ENCODE data around the gene PEX13.

Gene PEX13

DNA sequence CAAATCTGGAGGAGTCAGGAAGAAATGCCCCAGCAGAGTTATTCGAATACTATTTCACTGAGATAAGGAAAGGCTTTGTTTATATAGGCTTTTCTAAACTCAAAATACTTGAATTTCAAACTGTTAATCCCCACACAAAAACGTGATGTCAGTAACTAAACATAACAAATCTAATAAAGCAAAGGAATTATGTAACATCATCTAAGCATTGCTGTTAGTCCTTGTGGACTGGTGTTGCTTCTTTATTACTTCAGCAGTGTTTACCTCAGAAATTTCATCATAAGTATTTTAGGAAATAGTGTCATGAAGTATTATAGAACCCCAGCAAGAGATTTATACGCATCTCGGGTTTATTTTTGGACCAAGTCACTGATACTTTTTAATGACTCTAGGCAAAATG is 28.5 kb downstream of the PEX13 start:
- Histone ChIP-seq H3K27ac (ENCODE audit: low read depth, low read length) (no peak overlapping the region), H3K79me2 (ENCODE audit: control insufficient read depth, low read length) (peaks cover 19% of the 10 kb centered on the region), H3K27me3 (ENCODE audit: control insufficient read depth, low read length) (no peaks in the 10 kb centered on the region), H3K9me3 (ENCODE audit: control insufficient read depth, insufficient read depth, low read length) (peaks cover 3% of the 10 kb centered on the region; the same call in 1 of the 2 replicates), H4K20me1 (ENCODE audit: control insufficient read depth, insufficient read depth, low read depth, low read length) (no peaks in the 10 kb centered on the region), H3K9me2 (replicated peaks; ENCODE audit: control insufficient read depth, low read length) (no peaks in the 10 kb centered on the region), H3K4me2 (ENCODE audit: low read length) (no peak overlapping the region), H3F3A (ENCODE audit: control insufficient read depth, insufficient read depth) (peaks cover 2% of the 10 kb centered on the region), H3K36me3 (ENCODE audit: control insufficient read depth, low read length) (peaks cover 55% of the 10 kb centered on the region), H3K4me1 (ENCODE audit: control insufficient read depth, low read length) (peaks cover 18% of the 10 kb centered on the region), H3K4me3 (ENCODE audit: low read length) (no peak overlapping the region)
- no peak for TF ChIP-seq EZH2phosphoT487 (IDR thresholded peaks at IDR 0.05; ENCODE audit: borderline replicate concordance, low read length)

DNA sequence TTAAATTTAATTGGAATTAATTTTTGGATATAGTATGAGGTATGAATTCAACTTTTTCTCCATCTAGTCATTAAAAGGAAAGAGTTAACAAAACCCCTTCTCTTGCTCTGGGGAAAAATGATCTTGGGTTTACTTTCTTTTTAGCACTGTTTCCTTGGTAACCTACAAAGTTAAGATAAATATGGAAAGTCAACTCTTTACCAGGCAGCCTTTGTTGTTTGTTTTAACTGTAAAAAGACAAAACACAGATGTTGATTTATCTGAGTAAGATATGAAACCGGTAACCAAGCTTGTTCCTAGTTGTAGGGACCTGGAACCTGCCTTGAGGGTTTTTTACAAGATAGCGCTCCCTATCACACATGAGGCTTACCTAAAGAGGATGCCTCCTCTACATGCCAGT is 38.0 kb downstream of the PEX13 start:
- H3K4me2 ChIP-seq (ENCODE audit: low read length), result no peak overlapping the region
- H3K27me3 ChIP-seq (ENCODE audit: control insufficient read depth, low read length), result no peaks in the 10 kb centered on the region
- H3K9me2 ChIP-seq (replicated peaks; ENCODE audit: control insufficient read depth, low read length), result no peaks in the 10 kb centered on the region
- no peaks in the 10 kb centered on the region for H3K36me3 ChIP-seq (ENCODE audit: control insufficient read depth, low read length)
- no peaks in the 10 kb centered on the region for H3K4me1 ChIP-seq (ENCODE audit: control insufficient read depth, low read length)
- H3K27ac ChIP-seq (ENCODE audit: low read depth, low read length), result no peak overlapping the region
- H4K20me1 ChIP-seq (ENCODE audit: control insufficient read depth, insufficient read depth, low read depth, low read length), result no peaks in the 10 kb centered on the region
- TF ChIP-seq, protein P1, sequence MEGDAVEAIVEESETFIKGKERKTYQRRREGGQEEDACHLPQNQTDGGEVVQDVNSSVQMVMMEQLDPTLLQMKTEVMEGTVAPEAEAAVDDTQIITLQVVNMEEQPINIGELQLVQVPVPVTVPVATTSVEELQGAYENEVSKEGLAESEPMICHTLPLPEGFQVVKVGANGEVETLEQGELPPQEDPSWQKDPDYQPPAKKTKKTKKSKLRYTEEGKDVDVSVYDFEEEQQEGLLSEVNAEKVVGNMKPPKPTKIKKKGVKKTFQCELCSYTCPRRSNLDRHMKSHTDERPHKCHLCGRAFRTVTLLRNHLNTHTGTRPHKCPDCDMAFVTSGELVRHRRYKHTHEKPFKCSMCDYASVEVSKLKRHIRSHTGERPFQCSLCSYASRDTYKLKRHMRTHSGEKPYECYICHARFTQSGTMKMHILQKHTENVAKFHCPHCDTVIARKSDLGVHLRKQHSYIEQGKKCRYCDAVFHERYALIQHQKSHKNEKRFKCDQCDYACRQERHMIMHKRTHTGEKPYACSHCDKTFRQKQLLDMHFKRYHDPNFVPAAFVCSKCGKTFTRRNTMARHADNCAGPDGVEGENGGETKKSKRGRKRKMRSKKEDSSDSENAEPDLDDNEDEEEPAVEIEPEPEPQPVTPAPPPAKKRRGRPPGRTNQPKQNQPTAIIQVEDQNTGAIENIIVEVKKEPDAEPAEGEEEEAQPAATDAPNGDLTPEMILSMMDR (IDR thresholded peaks at IDR 0.05; ENCODE audit: low read depth, low read length, poor library complexity, severe bottlenecking), result no peak
- TF ChIP-seq EZH2phosphoT487 (IDR thresholded peaks at IDR 0.05; ENCODE audit: borderline replicate concordance, low read length), result no peak
- no peak overlapping the region for H3K4me3 ChIP-seq (ENCODE audit: low read length)
- H3K79me2 ChIP-seq (ENCODE audit: control insufficient read depth, low read length), result no peaks in the 10 kb centered on the region
- H3K9me3 ChIP-seq (ENCODE audit: control insufficient read depth, insufficient read depth, low read length), result no peaks in the 10 kb centered on the region
- peaks cover 6% of the 10 kb centered on the region; the same call in 1 of the 2 replicates for H3F3A ChIP-seq (ENCODE audit: control insufficient read depth, insufficient read depth)

DNA sequence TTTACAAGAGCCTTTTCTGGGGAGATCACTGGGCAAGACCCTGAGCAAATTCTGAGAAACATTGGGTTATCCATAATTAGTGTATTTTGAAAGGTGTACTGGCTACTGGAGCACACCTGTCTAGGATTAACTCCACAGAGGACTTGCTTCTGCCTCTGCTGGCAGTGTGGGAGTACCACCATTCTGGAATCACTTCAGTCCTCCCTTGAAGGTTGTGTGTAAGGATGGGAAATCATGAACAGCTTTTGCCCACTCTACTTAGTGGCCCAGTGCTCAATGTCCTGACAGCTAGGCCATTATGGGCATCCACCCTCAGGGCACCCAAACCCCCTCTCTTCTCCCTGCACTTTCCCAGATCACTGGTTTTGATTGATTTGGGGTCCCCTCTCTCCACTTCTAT is 40.0 kb downstream of the PEX13 start:
- Histone ChIP-seq H3K9me3 (ENCODE audit: control insufficient read depth, insufficient read depth, low read length) (no peaks in the 10 kb centered on the region), H3K79me2 (ENCODE audit: control insufficient read depth, low read length) (no peaks in the 10 kb centered on the region), H4K20me1 (ENCODE audit: control insufficient read depth, insufficient read depth, low read depth, low read length) (no peaks in the 10 kb centered on the region), H3K27me3 (ENCODE audit: control insufficient read depth, low read length) (no peaks in the 10 kb centered on the region), H3F3A (ENCODE audit: control insufficient read depth, insufficient read depth) (no peaks in the 10 kb centered on the region), H3K4me3 (ENCODE audit: low read length) (no peak overlapping the region), H3K9me2 (replicated peaks; ENCODE audit: control insufficient read depth, low read length) (no peaks in the 10 kb centered on the region), H3K27ac (ENCODE audit: low read depth, low read length) (no peak overlapping the region), H3K4me1 (ENCODE audit: control insufficient read depth, low read length) (peaks cover 9% of the 10 kb centered on the region), H3K4me2 (ENCODE audit: low read length) (no peak overlapping the region), H3K36me3 (ENCODE audit: control insufficient read depth, low read length) (no peaks in the 10 kb centered on the region)
- TF ChIP-seq EZH2phosphoT487 (IDR thresholded peaks at IDR 0.05; ENCODE audit: borderline replicate concordance, low read length), result no peak
- TF ChIP-seq, protein P1 (IDR thresholded peaks at IDR 0.05; ENCODE audit: low read depth, low read length, poor library complexity, severe bottlenecking), result no peak

DNA sequence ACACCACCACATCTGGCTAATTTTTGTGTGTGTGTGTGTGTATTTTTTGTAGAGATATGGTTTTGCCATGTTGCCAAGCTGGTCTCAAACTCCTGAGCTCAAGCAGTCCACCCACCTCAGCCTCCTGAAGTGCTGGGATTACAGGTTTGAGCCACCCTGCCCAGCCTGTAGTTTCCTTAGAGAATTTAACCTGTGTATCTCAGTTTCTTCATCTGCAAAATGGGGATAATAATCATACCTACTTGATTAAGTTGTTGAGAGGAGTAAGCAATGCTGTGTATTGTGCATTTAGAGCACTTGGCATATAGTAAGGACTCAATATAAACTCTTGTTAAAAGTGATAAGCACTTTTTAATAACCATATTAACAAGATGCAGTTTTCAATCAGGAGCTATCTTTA is 41.9 kb downstream of the PEX13 start:
- Histone ChIP-seq H3K4me1 (ENCODE audit: control insufficient read depth, low read length) (peaks cover 9% of the 10 kb centered on the region), H3K27me3 (ENCODE audit: control insufficient read depth, low read length) (no peaks in the 10 kb centered on the region), H3K27ac (ENCODE audit: low read depth, low read length) (no peak overlapping the region), H3K79me2 (ENCODE audit: control insufficient read depth, low read length) (no peaks in the 10 kb centered on the region), H3K9me3 (ENCODE audit: control insufficient read depth, insufficient read depth, low read length) (no peaks in the 10 kb centered on the region), H3K36me3 (ENCODE audit: control insufficient read depth, low read length) (no peaks in the 10 kb centered on the region), H3K4me3 (ENCODE audit: low read length) (no peak overlapping the region), H4K20me1 (ENCODE audit: control insufficient read depth, insufficient read depth, low read depth, low read length) (no peaks in the 10 kb centered on the region), H3F3A (ENCODE audit: control insufficient read depth, insufficient read depth) (no peaks in the 10 kb centered on the region), H3K9me2 (replicated peaks; ENCODE audit: control insufficient read depth, low read length) (no peaks in the 10 kb centered on the region), H3K4me2 (ENCODE audit: low read length) (no peak overlapping the region)
- no peak for TF ChIP-seq EZH2phosphoT487 (IDR thresholded peaks at IDR 0.05; ENCODE audit: borderline replicate concordance, low read length)
- TF ChIP-seq, protein P1 (IDR thresholded peaks at IDR 0.05; ENCODE audit: low read depth, low read length, poor library complexity, severe bottlenecking), result no peak
